Measurements from ENCODE around the gene KRT32. TPM values are rescaled to one million over a fixed set of nuclear protein-coding genes. Genes with fewer than 3 reads are reported as not detected.
A peak's percentile ranks its signal among the peaks of the same experiment; 100 is the strongest.

KRT32 gene
- total and polyA plus RNA-seq, 7 donors = 0.12 to 0.31 (median 0.15) TPM; not detected in 4

DNA sequence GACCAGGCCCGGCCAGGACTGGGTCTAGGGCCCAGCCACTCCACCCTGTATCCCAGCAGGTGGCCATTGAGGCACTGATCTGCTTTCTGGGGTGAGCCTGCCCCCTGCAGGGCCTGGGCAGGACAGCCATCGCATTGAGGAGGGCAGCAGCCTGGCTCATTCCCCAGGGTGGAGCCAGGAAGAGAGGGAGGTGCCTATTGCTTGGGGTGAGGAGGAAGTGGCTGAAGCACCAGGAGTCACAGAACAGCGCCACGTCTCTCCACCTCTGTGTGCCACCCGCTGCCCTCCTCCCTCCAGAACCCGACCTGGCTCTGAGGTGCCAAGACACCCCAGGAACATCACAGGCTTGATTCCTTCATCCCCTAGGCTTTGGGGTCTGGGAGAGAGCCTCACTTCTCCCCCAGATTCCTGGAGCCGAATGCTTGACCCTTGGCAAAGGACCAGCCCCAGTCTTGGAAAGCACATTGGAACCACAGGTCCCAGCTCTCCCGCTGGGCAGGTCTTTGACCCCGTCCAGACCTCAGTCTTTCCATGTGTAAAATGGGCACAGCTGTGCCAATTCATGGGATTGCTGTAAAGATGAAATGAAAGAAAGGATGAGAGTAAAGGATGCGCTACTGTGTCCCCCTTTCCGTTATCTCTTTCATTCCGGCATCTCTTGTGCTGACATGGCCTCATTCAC is 29.8 kb upstream of the KRT32 start:
- Histone ChIP-seq H3K4me3 (no peak overlapping the region), H3K36me3 (ENCODE audit: insufficient read depth in 1 of 2, low read depth in 1 of 2) (no peaks in the 10 kb centered on the region), H3K4me1 (no peaks in the 10 kb centered on the region), H3K27me3 (ENCODE audit: insufficient read depth in 3 of 3, low read length in 2 of 3) (peaks cover 0 to 3% (median 3%) of the 10 kb centered on the region in 3 donors), H3K9me3 (no peaks in the 10 kb centered on the region), H3K27ac (no peak overlapping the region)
- ATAC-seq = peak; percentile 77 to 84 (median 80)
- TF ChIP-seq, protein P1, sequence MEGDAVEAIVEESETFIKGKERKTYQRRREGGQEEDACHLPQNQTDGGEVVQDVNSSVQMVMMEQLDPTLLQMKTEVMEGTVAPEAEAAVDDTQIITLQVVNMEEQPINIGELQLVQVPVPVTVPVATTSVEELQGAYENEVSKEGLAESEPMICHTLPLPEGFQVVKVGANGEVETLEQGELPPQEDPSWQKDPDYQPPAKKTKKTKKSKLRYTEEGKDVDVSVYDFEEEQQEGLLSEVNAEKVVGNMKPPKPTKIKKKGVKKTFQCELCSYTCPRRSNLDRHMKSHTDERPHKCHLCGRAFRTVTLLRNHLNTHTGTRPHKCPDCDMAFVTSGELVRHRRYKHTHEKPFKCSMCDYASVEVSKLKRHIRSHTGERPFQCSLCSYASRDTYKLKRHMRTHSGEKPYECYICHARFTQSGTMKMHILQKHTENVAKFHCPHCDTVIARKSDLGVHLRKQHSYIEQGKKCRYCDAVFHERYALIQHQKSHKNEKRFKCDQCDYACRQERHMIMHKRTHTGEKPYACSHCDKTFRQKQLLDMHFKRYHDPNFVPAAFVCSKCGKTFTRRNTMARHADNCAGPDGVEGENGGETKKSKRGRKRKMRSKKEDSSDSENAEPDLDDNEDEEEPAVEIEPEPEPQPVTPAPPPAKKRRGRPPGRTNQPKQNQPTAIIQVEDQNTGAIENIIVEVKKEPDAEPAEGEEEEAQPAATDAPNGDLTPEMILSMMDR (IDR thresholded peaks at IDR 0.05) = peak; percentile 49
- 64 to 71% (median 71%) methylated on average over 11 to 12 of the region's 12 CpGs for WGBS, 3 donors
- intact Hi-C loops (cut with DNase I) = no loop called here
- peak; percentile 61 to 76 for DNase-seq

DNA sequence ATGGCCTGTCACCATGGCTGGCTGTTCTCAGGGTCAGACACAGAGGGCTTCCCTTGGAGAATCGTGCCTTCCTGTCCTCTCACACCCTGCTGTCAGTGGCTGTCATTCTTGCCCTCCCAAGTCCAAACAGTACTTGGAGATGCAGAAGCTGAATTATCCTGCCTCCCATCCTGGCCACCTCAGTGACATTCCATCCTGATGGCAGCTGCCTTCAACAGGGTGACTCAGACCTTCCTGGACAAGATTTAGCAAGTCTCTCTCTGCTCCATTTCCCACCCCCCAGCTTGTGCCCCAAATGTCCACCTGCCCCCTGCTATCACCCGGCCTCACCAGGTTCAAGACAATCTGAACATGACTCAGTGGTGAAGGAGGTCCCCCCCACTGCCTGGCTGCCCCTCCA is 27.3 kb upstream of the KRT32 start:
- Histone ChIP-seq H3K4me3 (no peak overlapping the region), H3K9me3 (no peaks in the 10 kb centered on the region), H3K27ac (no peak overlapping the region), H3K4me1 (no peaks in the 10 kb centered on the region), H3K36me3 (ENCODE audit: insufficient read depth in 1 of 2, low read depth in 1 of 2) (no peaks in the 10 kb centered on the region), H3K27me3 (ENCODE audit: insufficient read depth in 3 of 3, low read length in 2 of 3) (peaks cover 0 to 3% (median 0%) of the 10 kb centered on the region in 3 donors)
- TF ChIP-seq, protein P1 (IDR thresholded peaks at IDR 0.05) = no peak
- WGBS, 3 donors = 10 to 47% (median 30%) methylated on average over 2 of the region's 2 CpGs
- ATAC-seq (peak; percentile 40 to 84 (median 74)), DNase-seq (no peak)
- intact Hi-C loops (cut with DNase I) = no loop called here

DNA sequence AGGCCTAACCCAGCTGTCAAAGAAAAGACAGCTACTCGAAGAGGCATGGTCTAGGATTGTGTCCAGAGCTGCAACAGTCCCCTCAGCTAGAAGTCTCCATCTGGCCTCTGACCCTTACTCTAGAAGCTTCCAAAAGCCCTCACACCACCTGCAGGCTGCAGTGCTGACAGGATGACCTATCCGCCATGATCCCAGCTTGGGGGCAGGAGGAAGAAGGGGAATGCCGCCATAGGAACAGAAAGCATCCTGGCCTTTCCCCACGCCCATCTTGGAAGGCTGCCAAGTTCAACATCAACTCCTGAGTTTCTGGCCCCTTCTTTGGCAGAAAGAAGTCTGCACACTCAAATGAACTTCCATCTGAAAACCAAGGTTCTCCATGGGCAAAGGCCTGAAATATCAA is 25.6 kb upstream of the KRT32 start:
- Histone ChIP-seq H3K9me3 (no peaks in the 10 kb centered on the region), H3K36me3 (ENCODE audit: insufficient read depth in 1 of 2, low read depth in 1 of 2) (no peaks in the 10 kb centered on the region), H3K4me3 (no peak overlapping the region), H3K27ac (no peak overlapping the region), H3K4me1 (no peaks in the 10 kb centered on the region), H3K27me3 (ENCODE audit: insufficient read depth in 3 of 3, low read length in 2 of 3) (peaks cover 0 to 4% (median 0%) of the 10 kb centered on the region in 3 donors)
- TF ChIP-seq, protein P1 (IDR thresholded peaks at IDR 0.05) = no peak
- intact Hi-C loops (cut with DNase I) = no loop called here
- WGBS, 3 donors = 35 to 44% (median 44%) methylated on average over 4 of the region's 4 CpGs
- DNase-seq (no peak), ATAC-seq (no peak)

DNA sequence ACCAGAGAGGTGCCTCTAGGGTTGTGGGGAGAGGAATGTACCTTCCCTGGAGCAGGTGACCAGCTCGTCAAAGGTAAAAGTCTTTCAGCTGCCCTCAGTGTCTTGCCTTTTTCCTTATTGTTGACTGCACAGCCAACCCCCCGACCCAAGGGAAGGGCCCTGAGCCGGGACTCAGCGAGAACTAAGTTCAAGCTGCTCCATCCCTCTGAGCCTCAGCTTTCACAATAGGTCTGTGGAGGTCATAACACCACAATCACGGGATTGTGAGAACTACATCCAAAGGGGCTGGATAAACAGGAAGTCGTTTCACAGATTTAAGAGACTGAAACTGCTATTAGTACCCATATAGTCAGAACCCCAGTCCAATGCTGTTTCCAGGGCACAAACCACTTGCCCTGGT is 25.2 kb upstream of the KRT32 start:
- H3K27ac ChIP-seq = no peak overlapping the region
- no peak overlapping the region for H3K4me3 ChIP-seq
- 52 to 59% (median 55%) methylated on average over 6 of the region's 6 CpGs for WGBS, 3 donors
- H3K27me3 ChIP-seq (ENCODE audit: insufficient read depth in 3 of 3, low read length in 2 of 3) = peaks cover 0 to 4% (median 0%) of the 10 kb centered on the region in 3 donors
- TF ChIP-seq, protein P1 (IDR thresholded peaks at IDR 0.05) = no peak
- DNase-seq (no peak), ATAC-seq (no peak)
- H3K4me1 ChIP-seq = no peaks in the 10 kb centered on the region
- intact Hi-C loops (cut with DNase I) = no loop called here
- no peaks in the 10 kb centered on the region for H3K36me3 ChIP-seq (ENCODE audit: insufficient read depth in 1 of 2, low read depth in 1 of 2)
- no peaks in the 10 kb centered on the region for H3K9me3 ChIP-seq

DNA sequence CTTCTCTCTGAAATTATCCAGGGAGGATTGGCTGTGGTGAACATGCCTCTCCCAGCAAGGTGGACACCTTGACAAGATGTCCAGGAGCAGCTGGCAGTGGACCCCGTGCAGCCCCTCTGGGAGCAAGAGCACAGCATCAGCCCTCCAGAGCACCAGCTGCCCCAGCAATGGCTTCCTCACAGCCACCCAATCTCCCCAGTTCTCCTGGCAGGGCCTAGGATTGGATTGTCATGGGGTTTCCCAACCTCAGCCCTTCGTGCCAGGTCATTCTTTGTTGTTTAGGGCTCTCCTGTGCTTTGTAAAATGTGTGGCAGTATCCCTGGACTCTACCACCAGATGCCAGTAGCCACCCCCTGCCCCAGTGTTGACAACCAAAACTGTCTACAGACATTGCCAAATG is 24.3 kb upstream of the KRT32 start:
- Histone ChIP-seq H3K36me3 (ENCODE audit: insufficient read depth in 1 of 2, low read depth in 1 of 2) (no peaks in the 10 kb centered on the region), H3K27me3 (ENCODE audit: insufficient read depth in 3 of 3, low read length in 2 of 3) (peaks cover 0 to 4% (median 0%) of the 10 kb centered on the region in 3 donors), H3K9me3 (no peaks in the 10 kb centered on the region), H3K4me3 (no peak overlapping the region), H3K27ac (no peak overlapping the region), H3K4me1 (no peaks in the 10 kb centered on the region)
- 59 to 75% (median 67%) methylated on average over 2 of the region's 2 CpGs for WGBS, 3 donors
- no peak for ATAC-seq
- TF ChIP-seq, protein P1 (IDR thresholded peaks at IDR 0.05) = no peak
- no peak for DNase-seq
- intact Hi-C loops (cut with DNase I) = no loop called here

Measured in psoas muscle (tissue), 8 donors.